Memory B cell (primary cell): ENCODE measurements around the gene STAT5A.
"Not testable (repeated sequence)": the region's sequence is repeated elsewhere in the genome, so short reads cannot be mapped to it uniquely, and the experiment has no call there.

Experiments used
- ATAC-seq: fragments of 150-1000 bp; cut with Tn5 transposase; 2 replicates; pipeline ENCODE4 v1.10.0; 2021; ENCODE audit warnings: low read depth, mild to moderate bottlenecking, moderate library complexity
- DNase-seq, 2 donors: peaks; one replicate each; pipeline ENCODE4 v3.0.0; 2022; ENCODE audit warnings: low spot score in 2 of 2
- H3K27ac Mint-ChIP-seq: one replicate; pipeline ENCODE4 v1.8.0; 2022; ENCODE audit warnings: mild to moderate bottlenecking, moderate library complexity, mixed read lengths
- H3K27me3 Mint-ChIP-seq: one replicate; pipeline ENCODE4 v1.8.0; 2022; ENCODE audit warnings: mixed read lengths
- H3K36me3 Mint-ChIP-seq: one replicate; pipeline ENCODE4 v1.8.0; 2022; ENCODE audit warnings: mild to moderate bottlenecking, mixed read lengths
- H3K4me1 Mint-ChIP-seq: one replicate; pipeline ENCODE4 v1.8.0; 2022; ENCODE audit warnings: mixed read lengths
- H3K4me3 Mint-ChIP-seq: one replicate; pipeline ENCODE4 v1.8.0; 2022; ENCODE audit warnings: mild to moderate bottlenecking, moderate library complexity, mixed read lengths
- H3K9me3 Mint-ChIP-seq: one replicate; pipeline ENCODE4 v1.8.0; 2022; ENCODE audit warnings: mixed read lengths

Gene STAT5A

DNA sequence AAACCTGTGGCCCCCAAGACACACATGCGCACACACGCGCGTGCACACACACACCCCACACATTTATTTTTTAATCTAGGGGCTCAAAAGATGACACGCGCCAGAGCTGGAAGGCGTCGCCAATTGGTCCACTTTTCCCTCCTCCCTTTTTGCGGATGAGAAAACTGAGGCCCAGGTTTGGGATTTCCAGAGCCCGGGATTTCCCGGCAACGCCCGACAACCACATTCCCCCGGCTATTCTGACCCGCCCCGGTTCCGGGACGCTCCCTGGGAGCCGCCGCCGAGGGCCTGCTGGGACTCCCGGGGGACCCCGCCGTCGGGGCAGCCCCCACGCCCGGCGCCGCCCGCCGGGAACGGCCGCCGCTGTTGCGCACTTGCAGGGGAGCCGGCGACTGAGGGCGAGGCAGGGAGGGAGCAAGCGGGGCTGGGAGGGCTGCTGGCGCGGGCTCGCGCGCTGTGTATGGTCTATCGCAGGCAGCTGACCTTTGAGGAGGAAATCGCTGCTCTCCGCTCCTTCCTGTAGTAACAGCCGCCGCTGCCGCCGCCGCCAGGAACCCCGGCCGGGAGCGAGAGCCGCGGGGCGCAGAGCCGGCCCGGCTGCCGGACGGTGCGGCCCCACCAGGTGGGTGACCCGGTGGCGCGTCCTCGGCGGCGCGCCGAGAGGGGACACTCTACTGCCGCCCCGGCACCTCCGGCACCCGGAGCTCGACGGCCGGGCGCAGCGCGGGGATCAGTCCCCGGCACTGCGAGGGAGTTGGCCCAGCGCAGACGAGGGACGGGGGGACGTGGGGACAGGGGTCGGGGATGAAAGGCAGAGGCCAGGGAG lies at the start of gene STAT5A:
Gene STAT5A (plus strand): TSS at position 522 of the 826 bp plus-strand sequence. CDS start 914 bp downstream, outside the sequence.
- peak within 1 kb of the TSS; percentile 94 for H3K4me3 Mint-ChIP-seq
- ATAC-seq (peak; percentile 79), DNase-seq (peak; percentile 68 to 74)
- H3K4me1 Mint-ChIP-seq = peaks cover 33% of the 10 kb centered on the region
- no peaks in the 10 kb centered on the region for H3K9me3 Mint-ChIP-seq
- no peaks in the 10 kb centered on the region for H3K27me3 Mint-ChIP-seq
- peaks cover 9% of the 10 kb centered on the region for H3K36me3 Mint-ChIP-seq
- H3K27ac Mint-ChIP-seq = peak within 1 kb of the TSS; percentile 95

DNA sequence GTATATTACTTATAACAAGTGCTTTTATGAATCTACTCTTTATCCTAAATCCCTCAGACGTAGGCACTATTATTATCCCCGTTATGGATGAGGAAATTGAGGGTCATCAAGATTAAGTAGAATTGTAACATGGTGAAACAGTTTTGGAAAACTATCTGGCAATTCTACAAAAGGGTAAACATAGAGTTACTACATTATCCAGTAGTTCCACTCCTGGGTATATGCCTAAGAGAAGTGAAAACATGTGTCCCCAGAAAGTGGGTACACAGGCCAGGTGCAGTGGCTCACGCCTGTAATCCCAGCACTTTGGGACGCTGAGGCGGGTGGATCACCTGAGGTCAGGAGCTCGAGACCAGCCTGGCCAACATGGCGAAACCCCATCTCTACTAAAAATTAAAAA lies 48.7 kb upstream of the STAT5A start:
- peaks cover 19% of the 10 kb centered on the region for H3K4me1 Mint-ChIP-seq
- not testable (repeated sequence) for H3K9me3 Mint-ChIP-seq, ATAC-seq, DNase-seq, H3K36me3 Mint-ChIP-seq, H3K27me3 Mint-ChIP-seq, H3K4me3 Mint-ChIP-seq, H3K27ac Mint-ChIP-seq

DNA sequence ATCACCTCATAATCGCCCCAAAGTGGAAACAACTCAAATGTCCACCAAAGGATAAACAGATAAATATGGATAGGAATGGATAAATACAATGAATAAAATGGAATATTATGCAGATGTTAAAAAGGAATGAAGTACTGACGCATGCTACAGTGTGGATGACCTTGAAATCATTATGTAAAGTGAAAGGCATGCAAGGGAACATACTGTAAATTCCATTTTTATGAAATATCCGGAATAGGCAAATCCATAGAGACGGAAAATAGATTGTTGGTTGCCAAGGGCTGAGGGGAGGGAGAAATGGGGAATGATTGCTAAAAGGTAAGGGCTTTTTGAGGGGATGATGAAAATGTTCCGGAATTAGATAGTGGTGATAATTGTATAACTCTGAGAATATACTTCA lies 48.1 kb upstream of the STAT5A start:
- DNase-seq (no peak), ATAC-seq (no peak)
- Mint-ChIP-seq H3K9me3 (no peaks in the 10 kb centered on the region), H3K27ac (no peak overlapping the region), H3K4me1 (peaks cover 19% of the 10 kb centered on the region), H3K4me3 (no peak overlapping the region), H3K27me3 (no peaks in the 10 kb centered on the region), H3K36me3 (peaks cover 8% of the 10 kb centered on the region)

DNA sequence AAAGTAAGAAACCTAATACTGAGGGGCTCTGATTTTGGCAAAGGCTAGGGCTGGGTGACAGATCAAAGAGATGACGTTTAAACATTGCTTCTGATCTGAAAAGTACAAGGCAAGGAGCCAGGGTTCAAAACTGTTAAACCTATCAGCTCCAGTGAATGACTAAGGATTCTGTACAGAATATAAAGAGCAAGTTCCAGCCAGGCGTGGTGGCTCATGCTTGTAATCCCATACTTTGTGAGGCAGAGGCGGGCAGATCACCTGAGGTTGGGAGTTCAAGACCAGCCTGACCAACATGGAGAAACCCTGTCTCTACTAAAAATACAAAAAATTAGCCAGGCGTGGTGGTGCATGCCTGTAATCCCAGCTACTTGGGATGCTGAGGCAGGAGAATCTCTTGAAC lies 47.4 kb upstream of the STAT5A start:
- not testable (repeated sequence) for ATAC-seq, H3K27ac Mint-ChIP-seq

DNA sequence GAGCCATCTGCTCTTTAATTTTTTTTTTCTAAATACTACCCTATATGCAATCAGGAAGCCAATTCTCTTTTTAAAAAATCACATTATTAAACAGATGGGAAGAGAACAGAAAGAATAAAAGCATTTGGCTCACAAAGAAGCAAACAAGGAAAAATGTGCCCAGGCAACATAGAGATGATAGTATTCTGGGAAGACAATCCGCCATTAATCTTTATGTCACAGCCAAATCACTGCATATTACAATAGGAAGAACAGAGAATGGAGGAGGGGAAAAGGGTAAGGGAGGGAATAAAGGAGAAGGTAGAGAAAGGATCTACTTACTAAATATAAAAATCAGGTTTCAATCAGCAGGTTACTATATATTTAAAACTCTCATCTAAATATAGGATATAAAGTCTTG lies 46.4 kb upstream of the STAT5A start:
- H3K36me3 Mint-ChIP-seq = peaks cover 8% of the 10 kb centered on the region
- no peak overlapping the region for H3K4me3 Mint-ChIP-seq
- H3K27me3 Mint-ChIP-seq = no peaks in the 10 kb centered on the region
- ATAC-seq (no peak), DNase-seq (no peak)
- no peaks in the 10 kb centered on the region for H3K9me3 Mint-ChIP-seq
- H3K4me1 Mint-ChIP-seq = peaks cover 18% of the 10 kb centered on the region
- no peak overlapping the region for H3K27ac Mint-ChIP-seq

More for the DNA sequence above, 47.4 kb upstream of the STAT5A start:
- H3K4me1 Mint-ChIP-seq = peaks cover 19% of the 10 kb centered on the region
- not testable (repeated sequence) for DNase-seq, H3K27me3 Mint-ChIP-seq, H3K36me3 Mint-ChIP-seq, H3K4me3 Mint-ChIP-seq, H3K9me3 Mint-ChIP-seq

DNA sequence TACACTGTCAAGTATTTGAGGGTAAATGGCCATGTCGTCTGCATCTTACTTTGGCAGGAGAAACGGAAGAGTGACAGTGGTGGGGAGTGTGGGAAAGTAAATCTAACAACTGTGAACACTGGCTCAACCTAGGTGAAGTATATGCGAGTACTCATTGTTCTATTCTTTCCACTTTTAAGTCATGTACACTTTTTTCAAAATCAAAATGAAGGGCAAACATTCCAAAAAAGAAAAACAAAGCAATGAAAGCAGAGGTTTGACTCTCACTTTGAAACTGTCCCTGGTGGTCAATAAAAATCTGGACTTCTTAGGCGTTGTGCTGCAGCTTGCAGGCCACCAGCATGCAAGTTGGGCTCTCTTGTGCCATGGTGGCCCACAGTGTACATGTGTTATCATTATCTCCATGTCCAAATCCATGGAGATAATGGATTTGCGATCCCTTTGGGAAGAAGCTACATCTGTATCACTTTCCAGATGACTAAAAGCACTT lies 44.8 kb upstream of the STAT5A start:
- ATAC-seq (no peak), DNase-seq (no peak)
- no peaks in the 10 kb centered on the region for H3K9me3 Mint-ChIP-seq
- H3K4me3 Mint-ChIP-seq = no peak overlapping the region
- H3K4me1 Mint-ChIP-seq = peaks cover 23% of the 10 kb centered on the region
- peaks cover 8% of the 10 kb centered on the region for H3K36me3 Mint-ChIP-seq
- H3K27ac Mint-ChIP-seq = no peak overlapping the region
- H3K27me3 Mint-ChIP-seq = no peaks in the 10 kb centered on the region

DNA sequence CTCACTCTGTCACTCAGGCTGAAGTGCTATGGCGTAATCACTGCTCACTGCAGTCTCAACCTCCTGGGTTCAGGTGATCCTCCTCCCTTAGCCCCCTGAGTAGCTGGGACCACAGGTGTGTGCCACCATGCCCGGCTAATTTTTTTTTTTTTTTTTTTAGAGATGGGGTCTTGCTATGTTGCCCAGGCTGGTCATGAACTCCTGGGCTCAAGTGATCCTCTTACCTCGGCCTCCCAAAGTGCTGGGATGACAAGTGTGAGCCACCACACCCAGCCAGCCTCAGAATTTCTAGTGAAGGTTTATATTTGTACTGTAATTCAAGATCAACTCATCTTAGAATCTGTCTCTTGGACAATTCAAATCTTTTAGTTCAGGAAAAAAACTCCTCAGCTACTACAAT lies 44.2 kb upstream of the STAT5A start:
- not testable (repeated sequence) for H3K36me3 Mint-ChIP-seq, H3K27ac Mint-ChIP-seq, DNase-seq, H3K9me3 Mint-ChIP-seq, H3K4me3 Mint-ChIP-seq, ATAC-seq, H3K27me3 Mint-ChIP-seq
- H3K4me1 Mint-ChIP-seq = peaks cover 29% of the 10 kb centered on the region

DNA sequence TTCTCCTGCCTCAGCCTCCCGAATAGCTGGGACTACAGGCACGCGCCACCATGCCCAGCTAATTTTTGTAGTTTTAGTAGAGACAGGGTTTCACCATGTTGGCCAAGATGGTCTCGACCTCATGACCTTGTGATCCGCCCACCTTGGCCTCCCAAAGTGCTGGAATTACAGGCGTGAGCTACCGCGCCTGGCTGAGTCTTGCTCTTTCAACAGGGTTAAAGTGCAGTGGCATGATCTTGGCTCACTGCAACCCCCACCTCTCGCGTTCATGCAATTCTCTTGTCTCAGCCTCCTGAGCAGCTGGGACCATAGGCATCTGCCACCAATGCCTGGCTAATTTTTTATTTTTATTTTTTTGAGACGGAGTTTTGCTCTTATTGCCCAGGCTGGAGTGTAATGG lies 43.1 kb upstream of the STAT5A start:
- H3K9me3 Mint-ChIP-seq, H3K27ac Mint-ChIP-seq, H3K4me3 Mint-ChIP-seq, H3K27me3 Mint-ChIP-seq, DNase-seq, H3K36me3 Mint-ChIP-seq, ATAC-seq: not testable (repeated sequence)
- peaks cover 36% of the 10 kb centered on the region for H3K4me1 Mint-ChIP-seq

DNA sequence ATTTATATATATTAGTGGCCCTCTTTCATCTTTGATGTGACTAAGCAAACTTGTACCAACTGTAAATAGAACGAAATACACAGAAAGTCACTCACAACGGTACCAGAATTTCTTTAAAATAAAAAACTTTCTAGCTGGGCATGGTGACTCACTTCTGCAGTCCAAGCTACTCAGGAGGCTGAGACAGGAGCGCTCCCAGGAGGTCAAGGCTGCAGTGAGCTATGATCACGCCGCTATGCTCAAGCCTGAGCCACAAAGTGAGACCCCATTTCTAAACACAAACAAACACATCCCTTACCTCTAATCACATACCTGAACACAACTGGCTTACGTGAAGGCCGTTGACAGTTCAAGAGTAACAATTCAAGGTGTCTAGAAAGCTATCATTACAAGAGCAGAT lies 41.8 kb upstream of the STAT5A start:
- no peak overlapping the region for H3K4me3 Mint-ChIP-seq
- ATAC-seq = no peak
- peaks cover 3% of the 10 kb centered on the region for H3K36me3 Mint-ChIP-seq
- H3K27me3 Mint-ChIP-seq = no peaks in the 10 kb centered on the region
- H3K4me1 Mint-ChIP-seq = peaks cover 35% of the 10 kb centered on the region
- H3K9me3 Mint-ChIP-seq = no peaks in the 10 kb centered on the region
- H3K27ac Mint-ChIP-seq = peak overlapping the region; percentile 100
- DNase-seq = no peak

DNA sequence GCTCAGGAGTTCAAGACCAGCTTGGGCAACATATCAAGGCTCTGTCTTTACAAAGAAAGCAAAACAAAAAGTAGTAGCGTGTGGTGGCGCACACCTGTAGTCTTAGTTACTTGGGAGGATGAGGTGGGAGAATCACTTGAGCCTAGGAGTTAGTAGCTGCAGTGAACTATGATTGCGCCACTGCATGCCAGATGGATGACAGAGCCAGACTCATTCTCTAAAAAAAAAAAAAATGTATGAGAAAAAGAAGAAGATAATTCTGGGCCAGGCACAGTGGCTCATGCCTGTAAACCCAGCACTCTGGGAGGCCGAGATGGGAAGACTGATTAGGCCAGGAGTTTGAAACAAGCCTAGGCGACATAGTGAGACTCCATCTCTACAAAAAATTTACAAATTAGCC lies 40.6 kb upstream of the STAT5A start:
- Mint-ChIP-seq H3K27ac (peak overlapping the region; percentile 100), H3K9me3 (no peaks in the 10 kb centered on the region), H3K4me1 (peaks cover 33% of the 10 kb centered on the region), H3K4me3 (peak overlapping the region; percentile 97), H3K36me3 (peaks cover 3% of the 10 kb centered on the region), H3K27me3 (no peaks in the 10 kb centered on the region)
- no peak for DNase-seq
- ATAC-seq = no peak

DNA sequence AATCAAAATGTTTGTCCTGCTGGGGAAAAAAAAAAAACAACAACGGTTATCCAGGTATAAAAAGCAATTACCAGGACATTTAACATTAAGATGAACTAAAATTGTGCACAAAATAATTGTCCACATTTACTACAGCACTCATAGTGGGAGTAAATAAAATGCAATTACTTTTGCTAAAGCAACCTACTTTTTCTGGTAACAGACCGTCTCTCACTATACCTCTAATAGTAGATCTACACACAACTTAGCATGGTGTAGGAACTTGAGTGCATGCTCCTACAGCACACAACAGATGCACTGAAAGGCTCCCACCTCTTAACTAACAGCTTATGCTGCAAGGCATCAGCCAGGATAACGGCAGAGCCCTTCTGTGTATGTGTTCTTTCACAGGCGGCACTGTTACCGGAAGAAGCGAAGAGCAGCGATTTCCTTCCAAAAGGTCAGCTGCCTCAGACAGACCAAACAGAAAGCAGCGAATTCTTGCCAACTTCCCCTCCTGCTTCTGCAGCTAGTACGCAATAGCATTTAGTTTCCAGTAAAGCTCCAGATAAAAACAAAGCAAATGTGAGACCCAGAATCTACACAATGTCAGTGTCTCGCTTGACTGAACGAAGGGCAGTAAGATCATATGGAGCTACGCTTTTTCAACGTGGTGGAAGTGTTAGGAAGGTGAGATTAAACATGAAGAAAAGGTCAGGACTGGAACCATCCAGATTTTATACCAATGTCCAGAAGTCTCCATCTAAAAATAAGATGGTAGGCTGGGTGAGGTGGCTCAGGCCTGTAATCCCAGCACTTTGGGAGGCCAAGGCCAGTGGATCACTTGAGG lies 39.7 kb upstream of the STAT5A start:
- H3K27me3 Mint-ChIP-seq = no peaks in the 10 kb centered on the region
- H3K4me1 Mint-ChIP-seq = peaks cover 33% of the 10 kb centered on the region
- ATAC-seq = peak; percentile 98
- H3K36me3 Mint-ChIP-seq = no peaks in the 10 kb centered on the region
- H3K27ac Mint-ChIP-seq = peak overlapping the region; percentile 100
- peak overlapping the region; percentile 97 for H3K4me3 Mint-ChIP-seq
- DNase-seq = peak; percentile 65 to 74
- H3K9me3 Mint-ChIP-seq = no peaks in the 10 kb centered on the region

DNA sequence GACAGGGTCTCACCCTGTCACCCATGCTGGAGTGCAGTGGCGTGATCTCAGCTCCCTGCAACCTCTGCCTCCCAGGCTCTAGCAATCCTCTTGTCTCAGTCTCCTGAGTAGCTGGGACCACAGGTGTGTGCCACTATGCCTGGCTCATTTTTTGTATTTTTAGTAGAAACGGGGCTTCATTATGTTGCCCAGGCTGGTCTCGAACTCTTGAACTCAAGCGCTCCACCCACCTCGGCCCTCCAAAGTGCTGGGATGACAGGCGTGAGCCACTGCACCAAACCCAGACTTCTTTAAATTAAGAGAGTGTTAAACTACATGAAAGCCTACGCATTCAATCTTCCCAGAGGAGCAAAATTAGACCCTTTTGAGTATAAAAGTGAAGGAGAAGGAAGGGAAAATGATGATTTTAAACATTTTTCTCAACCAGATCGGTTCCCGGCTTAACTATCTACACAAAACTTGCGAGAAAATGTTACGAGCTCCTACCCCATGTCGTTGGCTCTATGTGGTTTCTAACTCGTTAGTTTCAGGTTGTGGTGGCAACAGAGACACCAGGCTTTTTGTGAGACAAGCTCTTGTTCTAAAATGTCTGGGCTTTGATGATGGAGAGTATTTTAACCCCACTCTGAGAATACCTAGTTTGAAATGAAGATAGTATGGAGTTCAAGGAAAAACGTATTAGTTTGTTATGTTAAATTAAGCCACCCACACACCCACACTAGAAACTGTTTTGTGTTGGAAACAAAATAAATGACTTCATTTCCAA lies 38.4 kb upstream of the STAT5A start:
- Mint-ChIP-seq H3K9me3 (no peaks in the 10 kb centered on the region), H3K27me3 (no peaks in the 10 kb centered on the region), H3K4me3 (peak overlapping the region; percentile 46), H3K27ac (peak overlapping the region; percentile 89), H3K36me3 (no peaks in the 10 kb centered on the region), H3K4me1 (peaks cover 31% of the 10 kb centered on the region)
- DNase-seq (no peak), ATAC-seq (no peak)

DNA sequence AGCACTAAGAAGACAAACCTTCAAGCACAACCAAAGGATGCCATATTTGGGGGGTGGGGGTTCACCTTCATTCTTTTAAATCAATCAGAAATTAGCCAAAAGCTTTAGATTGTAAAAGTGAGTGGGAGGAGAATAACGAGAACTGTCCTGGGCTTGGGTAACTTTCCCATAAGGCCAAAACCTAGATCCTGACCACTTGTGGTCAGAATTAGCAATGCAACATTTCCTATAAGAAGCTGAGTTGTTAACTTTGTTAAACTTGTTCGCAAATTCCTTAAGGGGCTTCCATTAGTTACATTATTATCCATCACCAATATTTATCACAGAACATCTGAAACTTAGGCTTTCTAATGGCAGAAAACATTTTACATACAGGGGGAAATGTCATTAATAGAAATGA lies 37.2 kb upstream of the STAT5A start:
- DNase-seq (no peak), ATAC-seq (no peak)
- H3K9me3 Mint-ChIP-seq = no peaks in the 10 kb centered on the region
- no peak overlapping the region for H3K4me3 Mint-ChIP-seq
- peaks cover 36% of the 10 kb centered on the region for H3K4me1 Mint-ChIP-seq
- H3K27me3 Mint-ChIP-seq = no peaks in the 10 kb centered on the region
- no peaks in the 10 kb centered on the region for H3K36me3 Mint-ChIP-seq
- H3K27ac Mint-ChIP-seq = no peak overlapping the region
